H54 (cell line): ENCODE measurements around the gene GLIS2.

ENCODE experiments used
- DNase-seq: peaks from one replicate; pipeline ENCODE4 v3.0.0; 2011; ENCODE audit warnings: low spot score, mixed read lengths; ENCODE audit not compliant: insufficient read length
- FAIRE-seq: peaks from 3 replicates; lab custom pipeline; 2011; peaks lifted over from hg19 to GRCh38; lab: Jason Lieb, UNC
- POLR2A ChIP-seq: IDR thresholded peaks from 2 replicates; pipeline ENCODE4 v1.6.1; 2011; ENCODE audit warnings: low read depth, mild to moderate bottlenecking, low read length

Gene GLIS2

GRCh38 chr16:4383591-4384444, 68.0 kb downstream of the GLIS2 start:
- DNase-seq (no peak), FAIRE-seq (no peak)
- TF ChIP-seq POLR2A, result no peak

- no peak for DNase-seq
- no peak for TF ChIP-seq POLR2A
- FAIRE-seq, result no peak
These were observed 68.7 kb downstream of the GLIS2 start for GRCh38 chr16:4384509-4384942.

- no peak for TF ChIP-seq POLR2A
- DNase-seq (no peak), FAIRE-seq (no peak)
These were observed 69.4 kb downstream of the GLIS2 start for GRCh38 chr16:4385066-4385788.

- DNase-seq, result no peak
- FAIRE-seq, result no peak
- no peak for TF ChIP-seq POLR2A
These were observed 70.1 kb downstream of the GLIS2 start for GRCh38 chr16:4385789-4386450.

- FAIRE-seq (no peak), DNase-seq (no peak)
- no peak for TF ChIP-seq POLR2A
These were observed 70.6 kb downstream of the GLIS2 start for GRCh38 chr16:4386451-4386805.

GRCh38 chr16:4386951-4387565, 71.2 kb downstream of the GLIS2 start:
- no peak for TF ChIP-seq POLR2A
- DNase-seq (no peak), FAIRE-seq (no peak)

- TF ChIP-seq POLR2A, result no peak
- FAIRE-seq, result no peak
- no peak for DNase-seq
These were observed 71.9 kb downstream of the GLIS2 start for GRCh38 chr16:4387781-4388180.

- TF ChIP-seq POLR2A, result no peak
- no peak for DNase-seq
- FAIRE-seq, result no peak
These were observed 72.6 kb downstream of the GLIS2 start for GRCh38 chr16:4388271-4389021.
